GM23338 (cell line): ENCODE data around the gene ESYT2. TPM values are rescaled to one million over a fixed set of nuclear protein-coding genes. Genes with fewer than 3 reads are reported as not detected.

Source experiments
- ATAC-seq: fragments of 200-7000 bp; cut with Tn5 transposase; 3 replicates; pipeline ENCODE4 v1.9.1; 2020
- DNase-seq: peaks from one replicate; pipeline ENCODE4 v3.0.0-alpha.2; 2015; ENCODE audit warnings: low spot score
- H2AFZ ChIP-seq: fragments of 200-600 bp; sonication (generic); 2 replicates; pipeline ENCODE4 v1.8.0; 2016; ENCODE audit warnings: antibody characterized with exemption, mild to moderate bottlenecking, moderate library complexity
- H3F3A ChIP-seq: fragments of 200-600 bp; sonication (generic); replicated peaks from 2 replicates; pipeline ENCODE4 v1.8.0; 2017; ENCODE audit warnings: antibody characterized with exemption, mixed run types, low read depth
- H3K27ac ChIP-seq: fragments of 200-600 bp; sonication (generic); 2 replicates; pipeline ENCODE4 v1.6.1; 2016; ENCODE audit warnings: low read depth
- H3K27me3 ChIP-seq: fragments of 200-600 bp; sonication (generic); 2 replicates; pipeline ENCODE4 v1.8.0; 2016; ENCODE audit warnings: mild to moderate bottlenecking, mixed run types, moderate library complexity; ENCODE audit not compliant: insufficient read depth
- H3K36me3 ChIP-seq: fragments of 200-600 bp; sonication (generic); 2 replicates; pipeline ENCODE4 v1.8.0; 2016; ENCODE audit warnings: mild to moderate bottlenecking; ENCODE audit not compliant: insufficient read depth
- H3K4me1 ChIP-seq: fragments of 200-600 bp; sonication (generic); 2 replicates; pipeline ENCODE4 v1.8.0; 2016; ENCODE audit warnings: mild to moderate bottlenecking, moderate library complexity; ENCODE audit not compliant: insufficient read depth
- H3K4me2 ChIP-seq: fragments of 200-600 bp; sonication (generic); 2 replicates; pipeline ENCODE4 v1.7.1; 2017; ENCODE audit warnings: mixed run types
- H3K4me3 ChIP-seq: fragments of 200-600 bp; sonication (generic); 2 replicates; pipeline ENCODE4 v1.6.1; 2016; ENCODE audit warnings: mixed run types
- H3K79me2 ChIP-seq: fragments of 200-600 bp; sonication (generic); replicated peaks from 2 replicates; pipeline ENCODE4 v1.8.0; 2017; ENCODE audit warnings: mild to moderate bottlenecking; ENCODE audit not compliant: insufficient read depth
- H3K9me2 ChIP-seq: fragments of 200-600 bp; sonication (generic); 2 replicates; pipeline ENCODE4 v1.8.0; 2017; ENCODE audit not compliant: insufficient read depth
- H4K20me1 ChIP-seq: fragments of 200-600 bp; sonication (generic); replicated peaks from 2 replicates; pipeline ENCODE4 v1.8.0; 2017; ENCODE audit warnings: mild to moderate bottlenecking; ENCODE audit not compliant: insufficient read depth
- H3K27ac Mint-ChIP-seq: 2 replicates; pipeline ENCODE4 v1.8.0; 2020; ENCODE audit warnings: inconsistent platforms, mild to moderate bottlenecking, moderate library complexity, mixed read lengths
- H3K27me3 Mint-ChIP-seq: 3 replicates; pipeline ENCODE4 v1.8.0; 2022; ENCODE audit warnings: low read depth, mild to moderate bottlenecking, moderate library complexity, mixed read lengths, inconsistent platforms; ENCODE audit not compliant: insufficient read depth, poor library complexity
- H3K36me3 Mint-ChIP-seq: 3 replicates; pipeline ENCODE4 v1.8.0; 2021; ENCODE audit warnings: low read depth, mild to moderate bottlenecking, inconsistent platforms, moderate library complexity, mixed read lengths
- H3K4me1 Mint-ChIP-seq: 3 replicates; pipeline ENCODE4 v1.8.0; 2020; ENCODE audit warnings: mild to moderate bottlenecking, inconsistent platforms, mixed read lengths
- H3K4me3 Mint-ChIP-seq: 3 replicates; pipeline ENCODE4 v1.8.0; 2021; ENCODE audit warnings: moderate library complexity, mild to moderate bottlenecking, inconsistent platforms, mixed read lengths
- H3K9me3 Mint-ChIP-seq: 3 replicates; pipeline ENCODE4 v1.8.0; 2020; ENCODE audit warnings: moderate library complexity, mild to moderate bottlenecking, inconsistent platforms, mixed read lengths
- CREB1 ChIP-seq: fragments of 250-450 bp; sonication (Bioruptor Pico); IDR thresholded peaks from 2 replicates; pipeline ENCODE4 v1.5.0; 2020; ENCODE audit warnings: low read depth, mild to moderate bottlenecking, moderate library complexity
- CTCF ChIP-seq, 2 experiments: fragments of 200-600 bp in 1 of 2; sonication (generic) in 1 of 2; conservative IDR thresholded peaks; 2 replicates each; pipeline versions ENCODE4 v1.5.1 to v1.6.1; 2016 to 2017; ENCODE audit warnings: antibody characterized with exemption in 2 of 2, low read depth in 2 of 2, mild to moderate bottlenecking in 2 of 2, moderate library complexity in 1 of 2
- ETS1 ChIP-seq: IDR thresholded peaks from 2 replicates; pipeline ENCODE4 v1.6.1; 2016; ENCODE audit warnings: antibody characterized with exemption
- EZH2 ChIP-seq: fragments of 200-600 bp; sonication (generic); IDR thresholded peaks from one replicate; pipeline ENCODE4 v1.8.0; 2017; ENCODE audit warnings: antibody characterized with exemption, mild to moderate bottlenecking, low read depth; ENCODE audit not compliant: unreplicated experiment
- EZH2phosphoT487 ChIP-seq: fragments of 200-600 bp; sonication (generic); IDR thresholded peaks from one replicate; pipeline ENCODE4 v1.8.1; 2018; ENCODE audit warnings: antibody characterized with exemption; ENCODE audit not compliant: unreplicated experiment
- JUNB ChIP-seq: IDR thresholded peaks from one replicate; pipeline ENCODE4 v1.6.1; 2016; ENCODE audit warnings: antibody characterized with exemption; ENCODE audit not compliant: unreplicated experiment
- NANOG ChIP-seq: IDR thresholded peaks from 2 replicates; pipeline ENCODE4 v1.6.1; 2016; ENCODE audit warnings: antibody characterized with exemption, borderline replicate concordance
- POLR2AphosphoS5 ChIP-seq: IDR thresholded peaks from 2 replicates; pipeline ENCODE4 v1.6.1; 2016; ENCODE audit warnings: antibody characterized with exemption, low read depth
- STAT1 ChIP-seq: IDR thresholded peaks from one replicate; pipeline ENCODE4 v1.6.1; 2016; ENCODE audit warnings: antibody characterized with exemption; ENCODE audit not compliant: unreplicated experiment
- ZNF114 ChIP-seq: fragments of 250-450 bp; sonication (Bioruptor Pico); IDR thresholded peaks from 2 replicates; pipeline ENCODE4 v1.5.0; 2020; ENCODE audit warnings: mild to moderate bottlenecking, moderate library complexity
- ZNF331 ChIP-seq: fragments of 250-450 bp; sonication (Bioruptor Pico); IDR thresholded peaks from 2 replicates; pipeline ENCODE4 v1.5.0; 2020; ENCODE audit warnings: low read depth, mild to moderate bottlenecking, moderate library complexity
- ZNF462 ChIP-seq: fragments of 250-450 bp; sonication (Bioruptor Pico); IDR thresholded peaks from 2 replicates; pipeline ENCODE4 v1.5.0; 2020; ENCODE audit warnings: mild to moderate bottlenecking, moderate library complexity
- polyA plus RNA-seq: library from polyadenylated mRNA; unstranded; fragments of >200 nt; fragmentation: Nextera tagmentation; extraction: Ambion mirVana; gene quantifications from 2 replicates; pipeline ENCODE4 v1.2.1, GENCODE V29; 2016
- total RNA-seq: library from RNA; depleted of rRNA; stranded (reverse); fragments of >200 nt; shearing (Covaris generic); gene quantifications from 2 replicates; pipeline ENCODE4 v1.2.3, GENCODE V29; 2014
- TF ChIP-seq, protein P1 (sequence below): IDR thresholded peaks from one replicate; pipeline ENCODE4 v1.6.1; 2018; ENCODE audit warnings: antibody characterized with exemption; ENCODE audit not compliant: unreplicated experiment

Gene ESYT2
- total and polyA plus RNA-seq, 2 experiments from 2014 or later, result 9.6 to 52.7 TPM

GRCh38 chr7:158876984-158877383, 47.7 kb upstream of the ESYT2 start:
- no peak for DNase-seq
- no peak overlapping the region for H3K4me3 Mint-ChIP-seq
- ATAC-seq, result no peak
- no peaks in the 10 kb centered on the region for H3F3A ChIP-seq
- no peak for TF ChIP-seq JUNB
- no peak for TF ChIP-seq ETS1
- TF ChIP-seq ZNF462, result no peak
- no peak for TF ChIP-seq ZNF114 (CRISPR knock-in tag)
- TF ChIP-seq CREB1 (CRISPR knock-in tag), result no peak
- TF ChIP-seq NANOG, result no peak
- TF ChIP-seq CTCF (conservative IDR thresholded peaks at IDR 0.05; ENCODE audit: low read depth in 2 of 2), result no peak
- TF ChIP-seq EZH2phosphoT487, result no peak
- TF ChIP-seq, protein P1, sequence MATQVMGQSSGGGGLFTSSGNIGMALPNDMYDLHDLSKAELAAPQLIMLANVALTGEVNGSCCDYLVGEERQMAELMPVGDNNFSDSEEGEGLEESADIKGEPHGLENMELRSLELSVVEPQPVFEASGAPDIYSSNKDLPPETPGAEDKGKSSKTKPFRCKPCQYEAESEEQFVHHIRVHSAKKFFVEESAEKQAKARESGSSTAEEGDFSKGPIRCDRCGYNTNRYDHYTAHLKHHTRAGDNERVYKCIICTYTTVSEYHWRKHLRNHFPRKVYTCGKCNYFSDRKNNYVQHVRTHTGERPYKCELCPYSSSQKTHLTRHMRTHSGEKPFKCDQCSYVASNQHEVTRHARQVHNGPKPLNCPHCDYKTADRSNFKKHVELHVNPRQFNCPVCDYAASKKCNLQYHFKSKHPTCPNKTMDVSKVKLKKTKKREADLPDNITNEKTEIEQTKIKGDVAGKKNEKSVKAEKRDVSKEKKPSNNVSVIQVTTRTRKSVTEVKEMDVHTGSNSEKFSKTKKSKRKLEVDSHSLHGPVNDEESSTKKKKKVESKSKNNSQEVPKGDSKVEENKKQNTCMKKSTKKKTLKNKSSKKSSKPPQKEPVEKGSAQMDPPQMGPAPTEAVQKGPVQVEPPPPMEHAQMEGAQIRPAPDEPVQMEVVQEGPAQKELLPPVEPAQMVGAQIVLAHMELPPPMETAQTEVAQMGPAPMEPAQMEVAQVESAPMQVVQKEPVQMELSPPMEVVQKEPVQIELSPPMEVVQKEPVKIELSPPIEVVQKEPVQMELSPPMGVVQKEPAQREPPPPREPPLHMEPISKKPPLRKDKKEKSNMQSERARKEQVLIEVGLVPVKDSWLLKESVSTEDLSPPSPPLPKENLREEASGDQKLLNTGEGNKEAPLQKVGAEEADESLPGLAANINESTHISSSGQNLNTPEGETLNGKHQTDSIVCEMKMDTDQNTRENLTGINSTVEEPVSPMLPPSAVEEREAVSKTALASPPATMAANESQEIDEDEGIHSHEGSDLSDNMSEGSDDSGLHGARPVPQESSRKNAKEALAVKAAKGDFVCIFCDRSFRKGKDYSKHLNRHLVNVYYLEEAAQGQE, result no peak
- no peak for TF ChIP-seq STAT1
- TF ChIP-seq POLR2AphosphoS5, result no peak
- no peak for TF ChIP-seq ZNF331 (CRISPR knock-in tag)
- no peak for TF ChIP-seq EZH2
- no peaks in the 10 kb centered on the region for H3K9me2 ChIP-seq
- H3K36me3 Mint-ChIP-seq, result peaks cover 29% of the 10 kb centered on the region
- no peak overlapping the region for H3K4me3 ChIP-seq
- H3K9me3 Mint-ChIP-seq, result no peaks in the 10 kb centered on the region
- no peaks in the 10 kb centered on the region for H3K4me1 ChIP-seq
- H3K4me1 Mint-ChIP-seq, result no peaks in the 10 kb centered on the region
- H3K27ac Mint-ChIP-seq, result no peak overlapping the region
- no peaks in the 10 kb centered on the region for H3K27me3 ChIP-seq
- peaks cover 6% of the 10 kb centered on the region; the same call in 1 of the 2 replicates for H3K36me3 ChIP-seq
- H3K27me3 Mint-ChIP-seq, result peaks cover 4% of the 10 kb centered on the region
- no peaks in the 10 kb centered on the region for H3K79me2 ChIP-seq
- no peak overlapping the region for H3K27ac ChIP-seq
- no peak overlapping the region for H3K4me2 ChIP-seq
- H2AFZ ChIP-seq, result no peak overlapping the region
- H4K20me1 ChIP-seq, result no peaks in the 10 kb centered on the region
